WI38 (cell line): ENCODE results near the gene ADARB1.

Experiments
- H3K4me3 ChIP-seq: 2 replicates; pipeline ENCODE4 v1.5.1; 2011; ENCODE audit warnings: low read depth, mild to moderate bottlenecking, control low read depth, low read length
- CTCF ChIP-seq: IDR thresholded peaks from 2 replicates; pipeline ENCODE4 v1.5.1; 2012; ENCODE audit warnings: low read depth, mild to moderate bottlenecking, control low read depth, low read length

The ADARB1 gene

GRCh38 chr21:45250272-45250671 is 175.9 kb downstream of the ADARB1 start:
- no peak for TF ChIP-seq CTCF
- H3K4me3 ChIP-seq = no peak overlapping the region

GRCh38 chr21:45250914-45251634 is 176.7 kb downstream of the ADARB1 start:
- no peak for TF ChIP-seq CTCF
- no peak overlapping the region for H3K4me3 ChIP-seq

GRCh38 chr21:45251635-45252447 is 177.5 kb downstream of the ADARB1 start:
- no peak for TF ChIP-seq CTCF
- no peak overlapping the region for H3K4me3 ChIP-seq

- TF ChIP-seq CTCF = no peak
- no peak overlapping the region for H3K4me3 ChIP-seq
These were observed 178.1 kb downstream of the ADARB1 start for GRCh38 chr21:45252448-45252925.

GRCh38 chr21:45253180-45253579 is 178.8 kb downstream of the ADARB1 start:
- no peak overlapping the region for H3K4me3 ChIP-seq
- TF ChIP-seq CTCF = no peak

- no peak for TF ChIP-seq CTCF
- no peak overlapping the region for H3K4me3 ChIP-seq
These were observed 179.5 kb downstream of the ADARB1 start for GRCh38 chr21:45253633-45254459.
